Upper lobe of right lung (tissue), 1 donor: Measurements from ENCODE around the gene FAM53A. TPM values are rescaled to one million over a fixed set of nuclear protein-coding genes. Genes with fewer than 3 reads are reported as not detected.
"Not testable (repeated sequence)": the region's sequence is repeated elsewhere in the genome, so short reads cannot be mapped to it uniquely, and the experiment has no call there.

Experiments
- ATAC-seq: fragments of 200-7000 bp; cut with Tn5 transposase; one replicate; pipeline ENCODE4 v1.9.1; 2020; ENCODE audit warnings: mild to moderate bottlenecking, moderate library complexity
- DNase-seq: peaks from one replicate; pipeline ENCODE4 v3.0.0-alpha.2; 2020
- H3K27ac ChIP-seq: fragments of 200-600 bp; one replicate; pipeline ENCODE4 v1.8.0; 2022
- H3K27me3 ChIP-seq: fragments of 200-600 bp; one replicate; pipeline ENCODE4 v1.8.0; 2022; ENCODE audit warnings: mild to moderate bottlenecking
- H3K36me3 ChIP-seq: fragments of 200-600 bp; one replicate; pipeline ENCODE4 v1.8.0; 2022
- H3K4me1 ChIP-seq: fragments of 200-600 bp; one replicate; pipeline ENCODE4 v1.8.0; 2022
- H3K4me3 ChIP-seq: fragments of 200-600 bp; one replicate; pipeline ENCODE4 v1.8.0; 2022; ENCODE audit warnings: mild to moderate bottlenecking
- H3K9me3 ChIP-seq: fragments of 200-600 bp; one replicate; pipeline ENCODE4 v1.8.0; 2022
- intact Hi-C: fragments of 100-400 bp; cut with DNase I; formaldehyde crosslinking; loops from one replicate; pipeline ENCODE4 v1.11.0; 2022
- total RNA-seq: library from RNA; stranded (reverse); fragmentation: NEBNext Ultra II Directional; extraction: Animal tissue kit (Norgen Biotek cat#: 25700); gene quantifications from one replicate; pipeline ENCODE4 v1.2.1, GENCODE V29; 2021
- TF ChIP-seq, protein P1 (sequence below): fragments of 200-600 bp; IDR thresholded peaks from one replicate; pipeline ENCODE4 v1.8.0; 2022; ENCODE audit warnings: antibody characterized with exemption
- donor health status: DM: no; HTN: yes; CAD: no; lungs with severe emphysema.

Gene FAM53A
- total RNA-seq, 1 donor from 2014 or later: 2.8 TPM

DNA sequence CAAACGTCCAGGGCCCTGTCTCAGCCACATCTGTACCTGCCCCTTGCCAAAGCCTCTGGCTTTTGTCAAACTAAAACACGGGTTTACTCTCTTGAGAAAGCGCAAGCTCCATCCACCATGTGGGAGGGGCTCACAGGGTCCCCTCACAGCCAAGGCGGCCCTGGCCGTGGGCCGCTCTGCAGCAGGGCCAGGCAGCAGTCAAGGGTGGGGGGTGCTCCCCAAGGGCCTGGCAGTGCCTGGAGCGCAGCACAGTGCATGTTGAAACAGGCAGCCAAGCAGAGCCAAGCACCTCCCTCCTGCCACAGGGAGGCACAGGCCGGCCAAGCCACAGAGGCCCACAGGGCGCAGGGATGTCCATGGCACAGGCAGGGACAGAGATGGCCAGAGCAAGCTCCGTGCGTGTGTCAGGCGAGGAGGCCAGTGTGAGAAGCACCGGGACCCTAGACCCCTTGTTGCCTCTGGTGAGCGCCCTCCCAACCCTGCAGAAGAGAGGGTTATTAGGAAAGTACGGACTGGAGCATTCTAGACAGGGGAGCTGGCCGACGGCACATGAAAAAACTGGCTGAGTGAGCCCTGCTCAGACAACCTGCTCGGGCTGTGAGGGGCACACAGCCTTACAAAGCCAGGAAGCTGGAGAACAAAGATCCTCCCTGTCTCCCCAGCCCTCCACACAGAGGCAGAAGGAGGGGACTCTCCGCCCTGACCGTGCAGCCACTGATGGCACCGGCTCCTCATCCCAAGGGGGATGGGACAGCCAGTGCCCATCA is 39.0 kb downstream of the FAM53A start:
- Histone ChIP-seq H3K27ac (no peak overlapping the region), H3K36me3 (no peaks in the 10 kb centered on the region), H3K9me3 (no peaks in the 10 kb centered on the region), H3K27me3 (no peaks in the 10 kb centered on the region), H3K4me3 (no peak overlapping the region), H3K4me1 (no peaks in the 10 kb centered on the region)
- peak; percentile 74 for ATAC-seq
- DNase-seq: peak; percentile 68
- intact Hi-C loops: no loop called here
- TF ChIP-seq, protein P1, sequence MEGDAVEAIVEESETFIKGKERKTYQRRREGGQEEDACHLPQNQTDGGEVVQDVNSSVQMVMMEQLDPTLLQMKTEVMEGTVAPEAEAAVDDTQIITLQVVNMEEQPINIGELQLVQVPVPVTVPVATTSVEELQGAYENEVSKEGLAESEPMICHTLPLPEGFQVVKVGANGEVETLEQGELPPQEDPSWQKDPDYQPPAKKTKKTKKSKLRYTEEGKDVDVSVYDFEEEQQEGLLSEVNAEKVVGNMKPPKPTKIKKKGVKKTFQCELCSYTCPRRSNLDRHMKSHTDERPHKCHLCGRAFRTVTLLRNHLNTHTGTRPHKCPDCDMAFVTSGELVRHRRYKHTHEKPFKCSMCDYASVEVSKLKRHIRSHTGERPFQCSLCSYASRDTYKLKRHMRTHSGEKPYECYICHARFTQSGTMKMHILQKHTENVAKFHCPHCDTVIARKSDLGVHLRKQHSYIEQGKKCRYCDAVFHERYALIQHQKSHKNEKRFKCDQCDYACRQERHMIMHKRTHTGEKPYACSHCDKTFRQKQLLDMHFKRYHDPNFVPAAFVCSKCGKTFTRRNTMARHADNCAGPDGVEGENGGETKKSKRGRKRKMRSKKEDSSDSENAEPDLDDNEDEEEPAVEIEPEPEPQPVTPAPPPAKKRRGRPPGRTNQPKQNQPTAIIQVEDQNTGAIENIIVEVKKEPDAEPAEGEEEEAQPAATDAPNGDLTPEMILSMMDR: no peak

DNA sequence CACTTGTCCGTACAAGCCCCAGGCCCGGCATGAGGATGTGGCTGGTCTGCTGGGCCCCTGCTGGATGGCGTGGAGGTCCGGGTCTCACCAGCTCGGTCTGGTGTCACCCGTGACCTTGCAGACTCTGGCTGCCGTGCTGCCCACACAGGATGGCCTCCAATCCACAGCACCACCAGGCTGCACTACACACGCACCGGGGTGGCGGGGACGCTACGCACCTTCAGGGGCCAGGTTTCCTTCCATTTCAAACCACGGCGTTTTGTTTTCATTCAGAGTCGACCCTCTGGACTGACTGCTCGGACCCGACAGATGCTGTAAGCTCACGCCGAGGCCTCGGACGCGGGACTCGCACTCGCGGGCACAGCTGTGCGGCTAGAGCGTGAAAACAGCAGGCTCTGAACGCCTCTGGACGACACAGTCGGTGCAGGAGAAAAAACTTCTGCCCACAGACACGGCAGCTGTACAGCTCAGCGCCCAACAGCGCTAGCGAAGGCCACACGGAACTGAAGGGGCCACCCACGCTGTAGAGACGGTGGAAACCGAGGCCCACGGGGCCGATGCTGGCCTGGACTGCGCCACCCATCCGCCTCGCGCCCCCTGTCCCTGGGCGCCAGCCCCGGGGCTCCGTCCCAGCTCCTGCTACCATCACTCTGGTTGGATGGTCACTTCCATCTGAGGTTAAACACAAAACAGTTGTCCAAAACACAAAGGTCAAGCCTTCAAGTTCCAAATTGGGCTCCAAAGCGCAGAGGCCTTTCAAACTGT is 40.0 kb downstream of the FAM53A start:
- intact Hi-C loops: no loop called here
- TF ChIP-seq, protein P1: no peak
- no peaks in the 10 kb centered on the region for H3K27me3 ChIP-seq
- ATAC-seq: no peak
- H3K9me3 ChIP-seq: no peaks in the 10 kb centered on the region
- no peak for DNase-seq
- H3K4me1 ChIP-seq: no peaks in the 10 kb centered on the region
- no peak overlapping the region for H3K27ac ChIP-seq
- H3K4me3 ChIP-seq: no peak overlapping the region
- H3K36me3 ChIP-seq: no peaks in the 10 kb centered on the region

DNA sequence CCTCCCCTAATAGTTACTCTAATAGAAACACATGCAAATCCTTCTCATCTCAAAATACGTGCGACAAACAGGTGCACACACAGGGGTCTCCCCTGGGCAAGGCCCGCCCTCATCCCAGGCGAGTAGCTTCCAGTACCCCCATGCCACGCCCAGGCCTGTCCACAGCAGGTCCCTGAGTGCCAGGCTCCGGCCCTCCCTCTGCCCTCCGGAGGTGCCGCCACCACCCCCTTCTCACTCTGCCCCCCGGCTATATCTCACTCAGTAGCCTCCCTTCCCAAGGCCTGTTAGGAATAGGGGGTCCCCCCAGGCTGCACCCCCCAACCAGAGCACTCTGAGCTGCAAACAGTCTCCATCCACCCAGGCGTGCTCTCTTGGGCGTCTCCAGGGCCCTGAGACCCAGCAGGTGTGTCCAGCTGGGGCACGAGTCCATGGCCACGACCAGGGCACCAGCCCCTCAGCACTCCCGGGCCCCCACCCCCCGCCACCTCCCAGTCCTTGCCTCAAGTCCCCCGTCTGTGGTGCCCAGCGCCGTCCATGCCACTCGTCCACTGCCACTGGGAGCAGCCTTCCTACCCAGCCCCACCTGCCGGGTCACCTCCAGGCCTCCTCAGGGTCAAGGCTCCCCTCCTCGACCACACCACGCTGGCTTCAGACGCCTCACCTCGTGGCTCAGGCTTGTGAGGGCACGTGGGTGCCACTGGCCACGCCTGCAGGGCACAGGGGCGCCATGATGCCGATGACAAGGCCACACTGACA is 41.7 kb downstream of the FAM53A start:
- no peaks in the 10 kb centered on the region for H3K27me3 ChIP-seq
- no peaks in the 10 kb centered on the region for H3K4me1 ChIP-seq
- TF ChIP-seq, protein P1: no peak
- H3K9me3 ChIP-seq: no peaks in the 10 kb centered on the region
- H3K36me3 ChIP-seq: no peaks in the 10 kb centered on the region
- no peak for ATAC-seq
- no peak for DNase-seq
- no peak overlapping the region for H3K27ac ChIP-seq
- intact Hi-C loops: no loop called here
- H3K4me3 ChIP-seq: no peak overlapping the region

DNA sequence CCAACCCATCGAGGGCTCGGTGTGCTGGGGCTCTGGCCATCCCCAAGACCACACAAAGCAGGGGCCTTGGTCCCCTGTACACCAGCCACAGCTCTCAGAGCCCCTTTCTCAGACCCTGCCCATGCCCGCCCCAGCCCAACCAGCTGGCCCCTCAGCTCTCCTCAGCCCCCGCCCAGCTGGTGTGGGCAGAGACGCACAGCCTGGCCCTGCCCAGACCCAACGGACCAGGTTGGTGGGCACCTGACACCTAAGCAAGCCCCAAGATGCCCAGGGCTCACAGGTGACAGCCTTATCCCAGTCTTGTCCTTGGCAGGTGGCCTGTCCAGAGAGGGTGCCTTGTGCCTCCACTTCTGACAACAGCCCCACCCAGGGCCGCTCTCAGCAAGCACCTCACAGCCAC is 42.4 kb downstream of the FAM53A start:
- H3K27ac ChIP-seq: no peak overlapping the region
- intact Hi-C loops: no loop called here
- H3K4me3 ChIP-seq: no peak overlapping the region
- H3K27me3 ChIP-seq: no peaks in the 10 kb centered on the region
- TF ChIP-seq, protein P1: no peak
- H3K9me3 ChIP-seq: no peaks in the 10 kb centered on the region
- no peaks in the 10 kb centered on the region for H3K36me3 ChIP-seq
- DNase-seq: no peak
- no peak for ATAC-seq
- no peaks in the 10 kb centered on the region for H3K4me1 ChIP-seq

DNA sequence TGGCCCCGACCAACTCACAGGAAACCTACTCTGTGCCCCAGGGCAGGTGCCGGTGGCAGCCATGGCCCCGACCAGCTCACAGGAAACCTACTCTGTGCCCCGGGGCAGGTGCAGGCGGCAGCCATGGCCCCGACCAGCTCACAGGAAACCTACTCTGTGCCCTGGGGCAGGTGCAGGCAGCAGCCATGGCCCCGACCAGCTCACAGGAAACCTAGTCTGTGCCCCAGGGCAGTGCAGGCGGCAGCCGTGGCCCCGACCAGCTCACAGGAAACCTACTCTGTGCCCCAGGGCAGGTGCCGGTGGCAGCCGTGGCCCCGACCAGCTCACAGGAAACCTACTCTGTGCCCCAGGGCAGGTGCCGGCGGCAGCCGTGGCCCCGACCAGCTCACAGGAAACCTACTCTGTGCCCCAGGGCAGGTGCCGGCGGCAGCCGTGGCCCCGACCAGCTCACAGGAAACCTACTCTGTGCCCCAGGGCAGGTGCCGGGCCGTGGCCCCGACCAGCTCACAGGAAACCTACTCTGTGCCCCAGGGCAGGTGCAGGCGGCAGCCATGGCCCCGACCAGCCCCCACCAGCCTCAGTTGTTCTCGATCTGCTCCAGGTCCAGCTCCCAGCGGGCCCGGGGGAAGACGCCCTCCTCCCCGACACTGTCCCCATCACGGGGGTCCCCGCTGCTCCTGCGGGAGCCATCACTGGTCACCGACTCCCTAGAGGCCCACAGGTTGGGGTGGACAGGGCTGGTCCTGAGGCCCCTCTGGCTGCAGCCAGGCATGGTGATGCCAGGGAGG is 43.2 kb downstream of the FAM53A start:
- H3K4me1 ChIP-seq, H3K36me3 ChIP-seq, DNase-seq, ATAC-seq, H3K27ac ChIP-seq, H3K4me3 ChIP-seq, H3K9me3 ChIP-seq, intact Hi-C loops, H3K27me3 ChIP-seq: not testable (repeated sequence)
